Gastroesophageal sphincter (tissue), 4 donors: ENCODE measurements around the gene SRP14. TPM values are rescaled to one million over a fixed set of nuclear protein-coding genes. Genes with fewer than 3 reads are reported as not detected.
A peak's percentile ranks its signal among the peaks of the same experiment; 100 is the strongest.

Experiments
- ATAC-seq: fragments of 150-250 bp; one replicate; pipeline ENCODE4 v1.9.1; 2016; ENCODE audit warnings: mild to moderate bottlenecking, moderate library complexity
- H3K27ac ChIP-seq, 4 donors: fragments of 200-600 bp; sonication (generic) in 3 of 4; 1 replicate in 3 of 4; 2 replicates in 1 of 4; pipeline ENCODE4 v1.5.1; 2016 to 2019
- H3K27me3 ChIP-seq: fragments of 200-600 bp; sonication (generic); one replicate; pipeline ENCODE4 v1.5.1; 2019
- H3K36me3 ChIP-seq, 2 donors: fragments of 200-600 bp; sonication (generic); one replicate each; pipeline ENCODE4 v1.5.1; 2019; ENCODE audit warnings: control low read depth in 1 of 2
- H3K4me1 ChIP-seq, 3 donors: fragments of 200-600 bp; sonication (generic); 1 replicate in 2 of 3; 2 replicates in 1 of 3; pipeline ENCODE4 v1.5.1; 2016 to 2019; ENCODE audit warnings: control low read depth in 2 of 3
- H3K4me3 ChIP-seq, 2 donors: fragments of 200-600 bp; sonication (generic); one replicate each; pipeline ENCODE4 v1.5.1; 2019; ENCODE audit warnings: mild to moderate bottlenecking in 1 of 2, moderate library complexity in 1 of 2
- H3K9me3 ChIP-seq, 3 donors: fragments of 200-600 bp; sonication (generic); one replicate each; pipeline ENCODE4 v1.5.1; 2017 to 2019; ENCODE audit warnings: control low read depth in 2 of 3
- EP300 ChIP-seq: sonication (generic); formaldehyde crosslinking; IDR thresholded peaks from one replicate; pipeline ENCODE4 v1.6.1; 2017; ENCODE audit warnings: antibody characterized with exemption, mild to moderate bottlenecking
- POLR2A ChIP-seq, 2 donors: fragments of 450-650 bp; IDR thresholded peaks; one replicate each; pipeline ENCODE4 v1.6.1; 2017; ENCODE audit warnings: antibody characterized with exemption in 2 of 2, mild to moderate bottlenecking in 2 of 2, moderate library complexity in 1 of 2
- POLR2AphosphoS5 ChIP-seq: sonication (generic); formaldehyde crosslinking; IDR thresholded peaks from one replicate; pipeline ENCODE4 v1.6.1; 2017; ENCODE audit warnings: antibody characterized with exemption
- WGBS, 2 donors: methylation state at CpG; one replicate each; pipeline ENCODE4 v1.1.5; 2018; ENCODE audit warnings: low coverage in 1 of 2; 5-methylcytosine and 5-hydroxymethylcytosine counted together
- total RNA-seq, 4 donors: library from RNA; depleted of rRNA; stranded (reverse); fragments of >200 nt; gene quantifications; one replicate each; pipeline ENCODE4 v1.1.0, GENCODE V29; 2016
- TF ChIP-seq, protein P1 (sequence below), 4 experiments: fragments of 200-600 bp in 2 of 4; fragments of 450-650 bp in 2 of 4; sonication (generic) in 1 of 4; IDR thresholded peaks; one replicate each; pipeline ENCODE4 v1.5.1; 2017 to 2019; ENCODE audit warnings: antibody characterized with exemption in 4 of 4, mild to moderate bottlenecking in 2 of 4, moderate library complexity in 2 of 4

Gene SRP14
- total RNA-seq, 4 donors from 2014 or later, result 290 to 425 (median 324) TPM

DNA sequence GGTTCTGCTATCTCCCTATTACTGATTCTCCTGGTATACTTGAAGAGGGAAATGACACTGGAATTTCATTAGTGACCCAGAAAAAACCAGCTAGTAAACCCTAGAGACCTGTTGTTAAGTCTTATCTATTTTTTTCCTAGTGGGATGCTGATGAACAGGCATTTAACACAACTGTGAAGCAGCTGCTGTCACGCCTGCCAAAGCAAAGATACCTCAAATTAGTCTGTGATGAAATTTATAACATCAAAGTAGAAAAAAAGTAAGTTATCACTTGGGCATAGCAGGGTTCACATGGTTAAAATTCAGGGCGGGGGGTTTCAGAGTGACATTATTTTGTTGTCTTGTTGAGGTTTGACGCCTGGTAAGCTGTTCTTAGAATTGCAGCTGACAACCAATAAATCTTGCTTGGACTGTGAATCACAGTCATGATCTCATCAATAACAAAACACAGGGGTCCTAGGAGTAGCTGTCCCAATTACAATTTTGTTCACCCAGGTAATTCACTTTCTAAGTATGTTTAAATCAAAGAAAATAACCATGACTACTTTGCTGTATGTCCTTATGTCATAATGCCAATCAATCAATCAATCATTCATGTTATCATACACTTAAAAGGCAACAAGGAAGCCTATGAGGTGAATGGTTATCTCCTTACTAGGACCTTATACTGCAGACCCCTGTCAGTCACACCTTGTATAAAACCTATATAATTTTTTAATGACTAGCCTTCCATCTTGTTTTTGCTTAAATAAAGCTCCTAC, 4.6 kb downstream of the SRP14 start:
- peaks cover 29 to 80% of the 10 kb centered on the region in 2 donors for H3K36me3 ChIP-seq
- no peaks in the 10 kb centered on the region for H3K9me3 ChIP-seq
- WGBS, 2 donors, result 69 to 82% methylated on average over 2 to 3 of the region's 3 CpGs
- ATAC-seq, result no peak
- H3K27me3 ChIP-seq, result no peaks in the 10 kb centered on the region
- no peak overlapping the region for H3K27ac ChIP-seq
- peaks cover 4 to 27% (median 5%) of the 10 kb centered on the region in 3 donors for H3K4me1 ChIP-seq
- no peak overlapping the region for H3K4me3 ChIP-seq
- TF ChIP-seq POLR2AphosphoS5 (no peak), EP300 (no peak), POLR2A (IDR thresholded peaks at IDR 0.05) (no peak)
- TF ChIP-seq, protein P1, sequence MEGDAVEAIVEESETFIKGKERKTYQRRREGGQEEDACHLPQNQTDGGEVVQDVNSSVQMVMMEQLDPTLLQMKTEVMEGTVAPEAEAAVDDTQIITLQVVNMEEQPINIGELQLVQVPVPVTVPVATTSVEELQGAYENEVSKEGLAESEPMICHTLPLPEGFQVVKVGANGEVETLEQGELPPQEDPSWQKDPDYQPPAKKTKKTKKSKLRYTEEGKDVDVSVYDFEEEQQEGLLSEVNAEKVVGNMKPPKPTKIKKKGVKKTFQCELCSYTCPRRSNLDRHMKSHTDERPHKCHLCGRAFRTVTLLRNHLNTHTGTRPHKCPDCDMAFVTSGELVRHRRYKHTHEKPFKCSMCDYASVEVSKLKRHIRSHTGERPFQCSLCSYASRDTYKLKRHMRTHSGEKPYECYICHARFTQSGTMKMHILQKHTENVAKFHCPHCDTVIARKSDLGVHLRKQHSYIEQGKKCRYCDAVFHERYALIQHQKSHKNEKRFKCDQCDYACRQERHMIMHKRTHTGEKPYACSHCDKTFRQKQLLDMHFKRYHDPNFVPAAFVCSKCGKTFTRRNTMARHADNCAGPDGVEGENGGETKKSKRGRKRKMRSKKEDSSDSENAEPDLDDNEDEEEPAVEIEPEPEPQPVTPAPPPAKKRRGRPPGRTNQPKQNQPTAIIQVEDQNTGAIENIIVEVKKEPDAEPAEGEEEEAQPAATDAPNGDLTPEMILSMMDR (IDR thresholded peaks at IDR 0.05), result no peak

DNA sequence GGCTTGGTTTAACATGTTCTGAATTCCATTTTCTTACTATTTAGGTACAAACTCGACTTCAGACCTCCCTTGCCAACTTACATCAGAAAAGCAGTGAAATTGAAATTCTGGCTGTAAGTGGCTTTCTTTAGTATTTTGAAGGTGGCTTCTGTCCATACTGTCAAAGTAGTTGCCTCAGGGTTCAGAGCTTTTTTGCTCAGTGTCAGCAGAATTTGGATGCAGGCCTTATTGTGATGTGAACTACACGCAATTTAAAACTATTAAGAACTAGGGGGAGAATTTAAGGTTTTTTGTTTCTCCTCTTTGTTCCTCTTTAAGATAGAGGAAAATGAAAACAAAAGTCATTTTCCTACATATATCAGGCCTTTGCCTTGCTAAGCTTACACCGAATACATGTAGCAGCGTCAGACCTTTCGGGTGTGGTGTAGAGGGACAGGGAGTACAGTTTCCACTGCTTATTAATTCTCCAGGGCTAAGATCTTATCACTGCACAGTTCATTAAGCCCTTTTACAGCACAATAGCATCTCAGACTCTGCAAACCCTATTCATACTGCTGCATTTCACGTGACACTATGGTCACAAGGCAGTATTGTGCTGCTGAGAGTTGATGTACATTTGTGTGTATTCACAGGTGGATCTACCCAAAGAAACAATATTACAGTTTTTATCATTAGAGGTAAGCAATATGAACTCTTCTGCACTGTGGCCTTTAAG, 6.7 kb downstream of the SRP14 start:
- peaks cover 29 to 98% of the 10 kb centered on the region in 2 donors for H3K36me3 ChIP-seq
- WGBS, 2 donors, result 56 to 72% methylated on average over 4 to 6 of the region's 6 CpGs
- TF ChIP-seq POLR2A (IDR thresholded peaks at IDR 0.05), result no peak
- TF ChIP-seq POLR2AphosphoS5, result no peak
- TF ChIP-seq EP300, result no peak
- TF ChIP-seq, protein P1 (IDR thresholded peaks at IDR 0.05), result no peak

DNA sequence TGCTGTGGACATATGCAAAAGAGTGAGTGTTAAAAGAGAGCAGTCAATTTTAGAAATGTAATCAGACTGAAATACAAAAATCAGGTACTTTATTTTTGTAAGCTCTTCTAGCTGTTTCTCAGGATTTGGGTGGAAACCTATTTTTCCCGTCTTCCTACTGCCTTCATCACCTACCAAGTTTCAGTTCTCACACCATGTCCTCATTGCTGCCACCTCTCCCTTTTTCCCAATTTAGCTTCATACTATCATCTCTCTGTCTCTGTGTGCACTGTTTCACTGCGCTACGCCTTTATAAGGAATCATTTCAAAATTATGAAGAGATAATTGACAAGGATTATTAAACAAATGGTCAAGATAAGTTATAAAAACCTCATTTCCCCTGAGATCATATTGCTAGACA, 7.7 kb downstream of the SRP14 start:
- TF ChIP-seq, protein P1 (IDR thresholded peaks at IDR 0.05), result no peak
- TF ChIP-seq EP300, result no peak
- TF ChIP-seq POLR2AphosphoS5, result no peak
- TF ChIP-seq POLR2A (IDR thresholded peaks at IDR 0.05), result no peak
- H3K36me3 ChIP-seq, result peaks cover 29 to 98% of the 10 kb centered on the region in 2 donors
- H3K27ac ChIP-seq, result peak overlapping the region in 2 of 4 donors; percentile 17 to 33
- no peaks in the 10 kb centered on the region for H3K9me3 ChIP-seq
- no peak for ATAC-seq
- no peak overlapping the region for H3K4me3 ChIP-seq
- 86 to 88% methylated on average over 3 of the region's 3 CpGs for WGBS, 2 donors
- H3K27me3 ChIP-seq, result no peaks in the 10 kb centered on the region
- H3K4me1 ChIP-seq, result peaks cover 0 to 5% (median 0%) of the 10 kb centered on the region in 3 donors

More for the DNA sequence above, 6.7 kb downstream of the SRP14 start:
- Histone ChIP-seq H3K27ac (peak overlapping the region in 2 of 4 donors; percentile 5 to 30), H3K4me1 (peaks cover 0 to 15% (median 0%) of the 10 kb centered on the region in 3 donors), H3K4me3 (no peak overlapping the region), H3K9me3 (no peaks in the 10 kb centered on the region), H3K27me3 (no peaks in the 10 kb centered on the region)
- ATAC-seq, result peak; percentile 63

DNA sequence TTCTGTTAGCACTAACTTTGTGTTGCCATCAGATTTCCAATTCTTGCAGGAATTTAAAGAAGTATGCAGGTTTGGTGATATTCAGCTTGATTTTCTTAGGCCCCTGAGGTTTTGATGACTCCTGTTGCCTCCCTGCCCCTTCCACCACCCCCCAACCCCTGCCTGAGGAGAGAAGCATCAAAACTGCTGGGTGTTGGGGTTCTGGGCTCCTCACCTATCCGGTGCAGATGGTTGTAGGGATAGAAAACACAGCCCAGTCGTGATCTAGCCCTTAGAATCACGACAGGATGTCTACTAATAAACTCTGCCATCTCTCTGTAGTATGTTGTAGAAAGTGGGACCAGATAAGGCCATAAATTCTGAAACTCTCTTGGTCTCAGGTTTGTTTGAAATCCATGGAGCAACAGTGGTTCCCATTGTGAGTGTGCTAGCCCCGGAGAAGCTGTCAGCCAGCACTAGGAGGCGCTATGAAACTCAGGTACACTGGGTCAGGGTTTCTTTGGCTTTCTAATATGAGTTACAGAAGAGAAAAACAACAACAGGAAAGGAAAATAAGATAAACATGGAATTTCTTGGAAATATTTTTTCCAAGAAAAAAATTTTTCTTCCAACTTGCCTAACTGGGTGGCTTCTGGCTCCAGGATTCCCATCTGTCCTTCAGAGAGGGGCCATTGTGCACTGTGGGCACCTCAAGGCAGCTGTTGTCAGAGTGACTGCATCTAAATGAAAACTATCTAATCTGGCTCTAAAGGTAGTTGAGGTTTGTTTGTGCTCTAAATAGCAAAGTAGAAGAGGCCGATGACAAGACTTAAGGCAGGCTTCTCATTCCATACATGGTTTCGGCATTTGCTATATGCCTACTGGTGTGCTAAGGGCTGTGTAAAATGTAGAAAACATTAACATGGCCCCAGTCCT, 8.7 kb downstream of the SRP14 start:
- ATAC-seq, result no peak
- Histone ChIP-seq H3K36me3 (peaks cover 22 to 98% of the 10 kb centered on the region in 2 donors), H3K27ac (peak overlapping the region in 2 of 4 donors; percentile 33 to 42), H3K4me1 (peaks cover 0 to 3% (median 0%) of the 10 kb centered on the region in 3 donors), H3K4me3 (no peak overlapping the region), H3K27me3 (no peaks in the 10 kb centered on the region), H3K9me3 (no peaks in the 10 kb centered on the region)
- WGBS, 2 donors, result 60 to 65% methylated on average over 5 to 7 of the region's 7 CpGs
- TF ChIP-seq POLR2A (IDR thresholded peaks at IDR 0.05), result no peak
- TF ChIP-seq, protein P1 (IDR thresholded peaks at IDR 0.05), result peak in 3 of 4 experiments; percentile 14 to 44 (median 22)
